HAP-1 (cell line): ENCODE results near the gene ACBD6.

ENCODE experiments used
- DNase-seq, 2 experiments: peaks; one replicate each; pipeline ENCODE4 v3.0.0-alpha.2; 2016 to 2020; ENCODE audit warnings: low spot score in 2 of 2
- H3K27me3 ChIP-seq: fragments of 250-450 bp; sonication (Bioruptor Pico); 2 replicates; pipeline ENCODE4 v1.5.1; 2020; ENCODE audit warnings: low read depth, mild to moderate bottlenecking, moderate library complexity
- H3K36me3 ChIP-seq: fragments of 250-450 bp; sonication (Bioruptor Pico); replicated peaks from 2 replicates; pipeline ENCODE4 v1.5.1; 2020; ENCODE audit warnings: mild to moderate bottlenecking
- H3K4me1 ChIP-seq: fragments of 250-450 bp; sonication (Bioruptor Pico); 2 replicates; pipeline ENCODE4 v1.5.1; 2020; ENCODE audit warnings: mild to moderate bottlenecking
- H3K4me3 ChIP-seq: fragments of 250-450 bp; sonication (Bioruptor Pico); 2 replicates; pipeline ENCODE4 v1.5.1; 2020; ENCODE audit warnings: mild to moderate bottlenecking, moderate library complexity
- H3K9me3 ChIP-seq: fragments of 250-450 bp; sonication (Bioruptor Pico); 2 replicates; pipeline ENCODE4 v1.5.1; 2020; ENCODE audit warnings: mild to moderate bottlenecking, moderate library complexity
- in situ Hi-C: fragments of 300-500 bp; cut with MboI; formaldehyde crosslinking; loops from 3 replicates; pipeline ENCODE4 v1.14.3; 2020; ENCODE audit warnings: low sequenced_read_pairs, inconsistent platforms, mixed read lengths

Gene ACBD6

GRCh38 chr1:180277476-180278193 lies 224.7 kb downstream of the ACBD6 start:
- Histone ChIP-seq H3K4me3 (no peak overlapping the region), H3K27me3 (no peaks in the 10 kb centered on the region), H3K9me3 (no peaks in the 10 kb centered on the region), H3K4me1 (no peaks in the 10 kb centered on the region), H3K36me3 (peaks cover 27% of the 10 kb centered on the region)
- in situ Hi-C loops, result no loop called here
- DNase-seq, result no peak

- no peaks in the 10 kb centered on the region for H3K4me1 ChIP-seq
- no peaks in the 10 kb centered on the region for H3K9me3 ChIP-seq
- H3K36me3 ChIP-seq, result peaks cover 32% of the 10 kb centered on the region
- in situ Hi-C loops, result no loop called here
- DNase-seq, result no peak
- H3K27me3 ChIP-seq, result no peaks in the 10 kb centered on the region
- no peak overlapping the region for H3K4me3 ChIP-seq
Observed at GRCh38 chr1:180275726-180276125, 226.7 kb downstream of the ACBD6 start.

DNA sequence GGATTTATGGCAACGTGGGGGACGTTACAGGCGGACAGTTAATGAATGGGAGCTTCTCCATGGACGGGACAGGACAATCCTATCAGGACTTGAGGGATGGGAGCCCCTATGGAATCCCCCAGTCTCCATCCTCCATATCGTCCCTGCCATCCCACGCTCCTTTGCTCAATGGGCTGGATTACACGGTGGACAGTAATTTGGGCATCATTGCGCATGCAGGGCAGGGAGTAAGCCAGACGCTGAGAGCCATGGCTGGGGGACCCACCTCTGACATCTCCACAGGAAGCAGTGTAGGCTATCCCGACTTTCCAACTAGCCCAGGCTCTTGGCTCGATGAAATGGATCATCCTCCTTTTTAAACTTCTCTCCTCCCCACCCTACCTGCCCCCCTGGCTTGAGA lies 228.2 kb downstream of the ACBD6 start:
- Histone ChIP-seq H3K27me3 (no peaks in the 10 kb centered on the region), H3K4me1 (no peaks in the 10 kb centered on the region), H3K9me3 (no peaks in the 10 kb centered on the region), H3K4me3 (no peak overlapping the region), H3K36me3 (peaks cover 29% of the 10 kb centered on the region)
- DNase-seq, result no peak
- in situ Hi-C loops, result no loop called here

DNA sequence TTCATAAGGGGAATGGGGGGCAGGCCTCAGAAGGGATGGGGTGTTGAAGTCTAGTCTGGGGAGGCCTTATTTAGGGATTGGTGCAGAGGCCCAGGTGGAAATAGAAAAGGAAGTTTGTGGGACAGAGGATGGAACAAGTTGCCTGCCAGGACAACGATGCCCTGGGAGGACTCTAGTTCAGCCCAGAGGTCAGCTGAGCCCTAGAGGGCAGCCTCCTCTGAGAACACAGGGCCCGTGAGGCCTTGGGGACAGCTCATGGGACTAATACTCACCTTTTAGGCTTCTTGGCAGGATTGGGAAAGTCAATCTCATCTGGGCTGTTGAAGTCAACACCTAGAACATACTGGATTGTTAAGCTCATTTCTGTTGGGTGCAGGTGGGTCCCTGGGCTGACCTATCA lies 229.3 kb downstream of the ACBD6 start:
- H3K9me3 ChIP-seq, result no peaks in the 10 kb centered on the region
- no peaks in the 10 kb centered on the region for H3K4me1 ChIP-seq
- H3K36me3 ChIP-seq, result peaks cover 29% of the 10 kb centered on the region
- H3K27me3 ChIP-seq, result no peaks in the 10 kb centered on the region
- in situ Hi-C loops, result no loop called here
- no peak for DNase-seq
- H3K4me3 ChIP-seq, result no peak overlapping the region

DNA sequence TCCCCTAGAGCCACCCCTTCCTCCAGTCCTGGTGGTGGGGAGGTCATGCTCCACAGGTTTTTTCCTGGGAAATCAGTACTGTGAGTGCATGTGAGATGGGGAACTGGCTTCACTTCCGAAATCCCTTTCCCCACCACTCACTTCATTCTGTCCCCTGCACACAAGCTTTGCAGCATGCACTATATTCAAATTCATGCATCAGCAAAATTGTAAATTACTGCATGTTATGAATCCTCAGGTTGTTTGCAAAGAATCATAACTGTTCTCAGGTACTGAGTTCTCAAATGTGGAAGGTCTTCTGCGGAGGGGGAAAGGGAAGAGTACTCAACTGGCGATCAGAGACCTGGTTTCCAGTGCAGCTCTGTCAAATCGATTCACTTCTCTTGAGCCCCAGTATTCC lies 230.0 kb downstream of the ACBD6 start:
- no peak for DNase-seq
- no peaks in the 10 kb centered on the region for H3K9me3 ChIP-seq
- no peaks in the 10 kb centered on the region for H3K4me1 ChIP-seq
- H3K36me3 ChIP-seq, result peaks cover 29% of the 10 kb centered on the region
- no peaks in the 10 kb centered on the region for H3K27me3 ChIP-seq
- in situ Hi-C loops, result no loop called here
- no peak overlapping the region for H3K4me3 ChIP-seq

GRCh38 chr1:180271272-180272255 lies 230.8 kb downstream of the ACBD6 start:
- Histone ChIP-seq H3K27me3 (no peaks in the 10 kb centered on the region), H3K9me3 (no peaks in the 10 kb centered on the region), H3K4me3 (no peak overlapping the region), H3K4me1 (no peaks in the 10 kb centered on the region), H3K36me3 (peaks cover 29% of the 10 kb centered on the region)
- in situ Hi-C loops, result no loop called here
- DNase-seq, result no peak

- H3K36me3 ChIP-seq, result peaks cover 29% of the 10 kb centered on the region
- in situ Hi-C loops, result no loop called here
- H3K4me3 ChIP-seq, result no peak overlapping the region
- no peaks in the 10 kb centered on the region for H3K27me3 ChIP-seq
- no peaks in the 10 kb centered on the region for H3K4me1 ChIP-seq
- no peak for DNase-seq
- no peaks in the 10 kb centered on the region for H3K9me3 ChIP-seq
Observed at GRCh38 chr1:180270530-180271271, 231.7 kb downstream of the ACBD6 start.

DNA sequence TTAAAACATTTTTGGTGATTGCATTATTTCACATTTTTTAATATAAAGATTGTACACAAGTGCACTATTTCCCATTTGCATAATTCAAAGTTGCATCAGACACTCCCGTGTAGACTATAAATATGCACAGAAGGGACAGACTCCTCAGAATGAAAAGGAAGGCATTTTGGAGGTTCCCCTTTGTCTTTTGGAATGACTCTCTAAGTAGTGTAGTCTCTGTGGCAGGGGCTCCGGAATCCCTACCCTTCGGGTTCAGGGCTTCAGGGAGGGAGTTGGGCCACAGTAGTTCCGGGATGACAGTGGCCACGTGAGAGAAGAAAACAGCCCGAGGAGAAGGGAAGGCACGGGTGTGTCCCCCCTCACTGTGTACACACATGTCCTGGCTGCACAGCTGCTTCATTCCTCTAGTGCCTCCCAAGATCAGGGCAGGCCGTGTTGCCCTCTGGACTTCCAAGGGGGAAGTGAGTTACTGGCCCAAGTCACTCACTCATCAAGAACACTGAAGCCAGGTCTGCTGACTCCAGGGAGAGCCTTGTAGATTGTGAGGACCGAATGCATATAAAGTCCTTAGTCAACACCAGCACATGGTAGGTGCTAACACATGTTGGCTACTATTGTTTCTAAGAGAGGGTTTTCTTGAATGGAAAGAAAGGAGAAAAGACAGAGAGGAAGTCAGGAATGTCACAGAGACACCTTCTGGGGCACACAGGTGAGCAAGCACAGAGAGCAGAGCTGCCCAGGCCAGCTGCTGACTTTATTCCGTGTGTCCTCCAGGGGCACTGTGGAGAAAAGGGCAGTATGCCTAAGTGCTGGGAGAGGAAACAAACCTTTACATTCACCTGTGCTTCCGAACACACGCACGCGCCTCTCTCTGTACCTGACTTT lies 232.5 kb downstream of the ACBD6 start:
- no peaks in the 10 kb centered on the region for H3K4me1 ChIP-seq
- H3K9me3 ChIP-seq, result no peaks in the 10 kb centered on the region
- peaks cover 25% of the 10 kb centered on the region for H3K36me3 ChIP-seq
- no peak overlapping the region for H3K4me3 ChIP-seq
- H3K27me3 ChIP-seq, result no peaks in the 10 kb centered on the region
- no peak for DNase-seq
- in situ Hi-C loops, result loop anchor here (10.0 kb wide), 1 partner anchor 65 kb away; no protein-coding TSS in a partner anchor

DNA sequence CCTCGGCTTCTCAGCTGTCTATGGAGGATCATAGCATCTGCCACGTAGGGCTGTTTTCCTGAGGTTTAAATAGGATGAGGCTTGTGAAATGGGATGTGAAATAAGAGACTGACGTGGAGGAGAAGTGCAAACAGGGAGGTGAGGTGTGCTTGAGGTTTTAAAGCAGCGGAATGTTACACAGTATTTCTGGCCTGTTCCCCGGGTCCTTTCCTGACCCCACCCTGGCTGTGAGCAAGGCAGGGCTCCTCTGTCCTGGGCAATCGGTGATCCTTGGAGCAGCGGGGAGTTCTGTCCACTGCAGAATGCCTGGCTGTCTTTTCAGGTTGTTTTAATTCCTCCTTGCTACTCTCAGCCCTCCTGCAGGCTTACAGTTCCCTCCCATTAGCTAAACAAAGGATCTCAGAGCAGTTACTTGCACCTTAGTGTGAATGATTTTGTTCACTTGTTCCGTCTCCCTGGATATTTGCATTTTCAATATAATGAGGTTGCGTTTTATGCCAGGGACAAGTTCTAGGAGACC lies 233.8 kb downstream of the ACBD6 start:
- Histone ChIP-seq H3K4me3 (no peak overlapping the region), H3K4me1 (no peaks in the 10 kb centered on the region), H3K36me3 (peaks cover 14% of the 10 kb centered on the region), H3K27me3 (no peaks in the 10 kb centered on the region), H3K9me3 (no peaks in the 10 kb centered on the region)
- in situ Hi-C loops, result loop anchor here (10.0 kb wide), 1 partner anchor 64 kb away; no protein-coding TSS in a partner anchor
- DNase-seq, result no peak

- H3K4me1 ChIP-seq, result no peaks in the 10 kb centered on the region
- no peaks in the 10 kb centered on the region for H3K9me3 ChIP-seq
- DNase-seq, result no peak
- no peaks in the 10 kb centered on the region for H3K27me3 ChIP-seq
- in situ Hi-C loops, result loop anchor here (10.0 kb wide), 1 partner anchor 63 kb away; no protein-coding TSS in a partner anchor
- H3K4me3 ChIP-seq, result no peak overlapping the region
- peaks cover 7% of the 10 kb centered on the region for H3K36me3 ChIP-seq
Observed at GRCh38 chr1:180267761-180268555, 234.4 kb downstream of the ACBD6 start.

DNA sequence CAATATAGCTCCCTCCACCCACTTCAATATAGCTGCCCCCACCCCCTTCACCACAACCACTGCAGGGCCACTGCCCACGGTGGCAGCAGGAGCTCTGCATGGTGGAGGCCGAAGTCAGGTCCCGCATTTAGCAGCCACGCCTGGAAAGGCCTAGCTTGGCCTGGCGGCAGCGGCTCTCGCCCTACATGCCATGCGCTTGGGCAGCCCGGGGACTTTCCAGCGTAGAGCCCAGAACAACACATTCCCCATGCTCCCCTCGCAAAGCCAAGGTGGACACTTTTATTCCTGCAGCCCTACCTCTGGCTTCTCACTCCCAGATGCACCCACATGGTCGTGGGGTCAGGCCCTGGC lies 235.2 kb downstream of the ACBD6 start:
- Histone ChIP-seq H3K4me3 (no peak overlapping the region), H3K27me3 (no peaks in the 10 kb centered on the region), H3K36me3 (peaks cover 7% of the 10 kb centered on the region), H3K4me1 (no peaks in the 10 kb centered on the region), H3K9me3 (no peaks in the 10 kb centered on the region)
- DNase-seq, result no peak
- in situ Hi-C loops, result loop anchor here (10.0 kb wide), 1 partner anchor 62 kb away; no protein-coding TSS in a partner anchor
